Ovary (tissue), 3 donors: ENCODE measurements around the gene SYNGR2.

Experiments used
- EP300 ChIP-seq: sonication (generic); formaldehyde crosslinking; IDR thresholded peaks from one replicate; pipeline ENCODE4 v1.6.1; 2017; ENCODE audit warnings: antibody characterized with exemption
- POLR2A ChIP-seq: fragments of 450-650 bp; IDR thresholded peaks from one replicate; pipeline ENCODE4 v1.6.1; 2017; ENCODE audit warnings: antibody characterized with exemption, mild to moderate bottlenecking, moderate library complexity
- TF ChIP-seq, protein P1 (sequence below), 3 donors: fragments of 450-650 bp in 2 of 3; fragments of 200-600 bp in 1 of 3; IDR thresholded peaks; one replicate each; pipeline versions ENCODE4 v1.5.1 to v1.8.0; 2016 to 2022; ENCODE audit warnings: antibody characterized with exemption in 3 of 3, mild to moderate bottlenecking in 1 of 3
- donor health status: DM: no; HTN: no; CAD: no.

DNA sequence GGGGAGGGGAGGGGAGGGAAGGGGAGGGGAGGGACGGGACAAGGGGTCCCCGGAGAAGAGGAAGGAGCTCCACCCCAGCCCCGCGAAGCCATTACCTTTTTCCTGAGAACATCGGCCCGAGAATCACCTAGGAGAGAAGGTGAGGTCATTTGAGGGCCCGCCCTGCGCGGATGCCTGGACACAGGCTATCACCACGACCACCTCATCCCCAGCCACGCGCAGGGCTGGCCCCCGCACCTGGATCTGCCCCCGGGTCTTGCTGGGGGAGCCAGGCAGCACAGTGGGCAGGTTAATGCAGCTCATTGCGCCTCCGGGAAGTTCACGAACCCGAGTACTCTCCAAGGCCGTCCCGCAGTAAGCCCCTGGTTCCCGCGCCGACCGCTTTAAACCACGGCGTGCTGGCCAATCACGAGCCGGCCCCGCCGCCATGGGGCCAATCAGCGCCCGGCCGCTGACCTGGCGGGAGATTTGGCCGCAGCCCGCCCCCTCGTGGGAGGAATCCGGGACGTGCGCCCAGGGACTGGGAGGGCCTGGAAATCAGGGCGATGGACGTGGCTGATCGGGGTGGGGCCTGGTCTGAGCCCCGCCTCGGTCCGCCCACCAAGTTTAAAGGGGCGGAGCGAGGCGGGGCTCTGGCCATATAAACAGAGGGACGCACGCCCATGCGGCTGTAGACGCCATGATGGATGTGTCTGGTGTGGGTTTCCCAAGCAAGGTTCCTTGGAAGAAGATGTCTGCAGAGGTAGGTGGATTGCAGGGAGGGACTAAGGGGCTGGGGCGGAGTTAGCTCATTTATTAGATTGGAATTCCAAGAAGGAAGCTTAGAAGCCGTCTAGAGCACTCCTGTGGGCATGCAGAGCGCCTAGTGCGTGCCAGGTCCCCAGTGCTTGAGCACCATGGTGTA, 18.6 kb downstream of the SYNGR2 start, which contains the start of the genes AFMID and TK1:
- TF ChIP-seq, protein P1, sequence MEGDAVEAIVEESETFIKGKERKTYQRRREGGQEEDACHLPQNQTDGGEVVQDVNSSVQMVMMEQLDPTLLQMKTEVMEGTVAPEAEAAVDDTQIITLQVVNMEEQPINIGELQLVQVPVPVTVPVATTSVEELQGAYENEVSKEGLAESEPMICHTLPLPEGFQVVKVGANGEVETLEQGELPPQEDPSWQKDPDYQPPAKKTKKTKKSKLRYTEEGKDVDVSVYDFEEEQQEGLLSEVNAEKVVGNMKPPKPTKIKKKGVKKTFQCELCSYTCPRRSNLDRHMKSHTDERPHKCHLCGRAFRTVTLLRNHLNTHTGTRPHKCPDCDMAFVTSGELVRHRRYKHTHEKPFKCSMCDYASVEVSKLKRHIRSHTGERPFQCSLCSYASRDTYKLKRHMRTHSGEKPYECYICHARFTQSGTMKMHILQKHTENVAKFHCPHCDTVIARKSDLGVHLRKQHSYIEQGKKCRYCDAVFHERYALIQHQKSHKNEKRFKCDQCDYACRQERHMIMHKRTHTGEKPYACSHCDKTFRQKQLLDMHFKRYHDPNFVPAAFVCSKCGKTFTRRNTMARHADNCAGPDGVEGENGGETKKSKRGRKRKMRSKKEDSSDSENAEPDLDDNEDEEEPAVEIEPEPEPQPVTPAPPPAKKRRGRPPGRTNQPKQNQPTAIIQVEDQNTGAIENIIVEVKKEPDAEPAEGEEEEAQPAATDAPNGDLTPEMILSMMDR (IDR thresholded peaks at IDR 0.05): peak; percentile 94 to 96 (median 96)
- TF ChIP-seq EP300: no peak
- peak; percentile 38 for TF ChIP-seq POLR2A
